ENCODE results near the gene RAB4B.
A peak's percentile ranks its signal among the peaks of the same experiment; 100 is the strongest.
"Not testable (repeated sequence)": the region's sequence is repeated elsewhere in the genome, so short reads cannot be mapped to it uniquely, and the experiment has no call there.

RAB4B gene

GRCh38 chr19:40750058-40750873 is 27.8 kb upstream of the RAB4B start, which contains the start of gene ACTMAP:
Gene ACTMAP, minus strand, starts transcription at chr19:40750477. Its CDS starts 674 bp downstream, at chr19:40749803.
- DNase-seq: no peak

- peak; percentile 100 for DNase-seq
These were observed 27.0 kb upstream of the RAB4B start, which contains the start of gene SNRPA for GRCh38 chr19:40750874-40751537. Gene SNRPA, plus strand, starts transcription at chr19:40751203. Its CDS starts 206 bp downstream, at chr19:40751409.

GRCh38 chr19:40752257-40752781 is 25.7 kb upstream of the RAB4B start:
- DNase-seq: no peak

- no peak for DNase-seq
These were observed 23.3 kb upstream of the RAB4B start for GRCh38 chr19:40754611-40755247.

- DNase-seq: no peak
These were observed 22.8 kb upstream of the RAB4B start for GRCh38 chr19:40755248-40755624.

- no peak for DNase-seq
These were observed 22.3 kb upstream of the RAB4B start for GRCh38 chr19:40755791-40756190.

GRCh38 chr19:40756502-40757110 is 21.4 kb upstream of the RAB4B start:
- DNase-seq: no peak

- no peak for DNase-seq
These were observed 19.6 kb upstream of the RAB4B start for GRCh38 chr19:40758491-40758890.

GRCh38 chr19:40759352-40759751 is 18.7 kb upstream of the RAB4B start:
- DNase-seq: no peak

- DNase-seq: no peak
These were observed 15.1 kb upstream of the RAB4B start for GRCh38 chr19:40762754-40763470.

GRCh38 chr19:40763526-40763925 is 14.5 kb upstream of the RAB4B start:
- no peak for DNase-seq

GRCh38 chr19:40763963-40764362 is 14.1 kb upstream of the RAB4B start:
- DNase-seq: no peak

- not testable (repeated sequence) for DNase-seq
These were observed 11.7 kb upstream of the RAB4B start for GRCh38 chr19:40766385-40766784.

GRCh38 chr19:40768869-40769268 is 9.2 kb upstream of the RAB4B start:
- DNase-seq: no peak

- DNase-seq: not testable (repeated sequence)
These were observed 6.8 kb upstream of the RAB4B start for GRCh38 chr19:40771101-40771862.

GRCh38 chr19:40774916-40775631 is 3.0 kb upstream of the RAB4B start, which contains the start of gene MIA:
Gene MIA, plus strand, starts transcription at chr19:40775521. Its CDS starts 22 bp downstream, at chr19:40775543.
- DNase-seq: no peak

- DNase-seq: no peak
These were observed 2.4 kb upstream of the RAB4B start for GRCh38 chr19:40775632-40776022.

GRCh38 chr19:40776364-40776763 is 1.7 kb upstream of the RAB4B start:
- DNase-seq: no peak

- no peak for DNase-seq
These were observed 959 bp upstream of the RAB4B start for GRCh38 chr19:40776932-40777644.

- no peak for DNase-seq
These were observed 456 bp upstream of the RAB4B start for GRCh38 chr19:40777645-40777936.
